Dermis blood vessel endothelial cell (primary cell): ENCODE data around the gene TACC3. TPM values are rescaled to one million over a fixed set of nuclear protein-coding genes. Genes with fewer than 3 reads are reported as not detected.
"Not testable (repeated sequence)": the region's sequence is repeated elsewhere in the genome, so short reads cannot be mapped to it uniquely, and the experiment has no call there.

Source experiments
- DNase-seq: peaks from one replicate; pipeline ENCODE4 v3.0.0; 2010
- total RNA-seq: library from RNA; depleted of rRNA; stranded (reverse); fragments of >200 nt; gene quantifications from 2 replicates; pipeline ENCODE4 v1.2.3, GENCODE V29; 2014

Gene TACC3
- total RNA-seq = 13.4 and 34.2 TPM in 2 replicates

- peak; percentile 92 for DNase-seq
Observed at GRCh38 chr4:1721003-1721665, at the start of gene TACC3, which contains the start of gene TMEM129. Gene TACC3, plus strand, starts transcription at chr4:1721521. Its CDS starts 1,901 bp downstream, at chr4:1723422. Gene TMEM129, minus strand, starts transcription at chr4:1721323. Its CDS starts 486 bp downstream, at chr4:1720837.

GRCh38 chr4:1673671-1674070 lies 47.6 kb upstream of the TACC3 start:
- DNase-seq = peak; percentile 9

GRCh38 chr4:1674682-1675081 lies 46.6 kb upstream of the TACC3 start:
- DNase-seq = no peak

GRCh38 chr4:1675136-1675801 lies 46.1 kb upstream of the TACC3 start:
- DNase-seq = no peak

- no peak for DNase-seq
Observed at GRCh38 chr4:1675802-1676137, 45.6 kb upstream of the TACC3 start.

- DNase-seq = no peak
Observed at GRCh38 chr4:1676605-1677525, 44.5 kb upstream of the TACC3 start.

GRCh38 chr4:1678244-1678643 lies 43.1 kb upstream of the TACC3 start:
- DNase-seq = no peak

- DNase-seq = no peak
Observed at GRCh38 chr4:1682860-1683259, 38.5 kb upstream of the TACC3 start.

- peak; percentile 49 for DNase-seq
Observed at GRCh38 chr4:1683261-1683735, 38.0 kb upstream of the TACC3 start.

- DNase-seq = peak; percentile 90
Observed at GRCh38 chr4:1683736-1684505, 37.4 kb upstream of the TACC3 start, which contains the start of gene FAM53A. Gene FAM53A, minus strand, starts transcription at chr4:1684313. Its CDS starts 15,572 bp downstream, at chr4:1668741.

- no peak for DNase-seq
Observed at GRCh38 chr4:1684506-1685234, 36.7 kb upstream of the TACC3 start.

- no peak for DNase-seq
Observed at GRCh38 chr4:1685235-1686150, 35.8 kb upstream of the TACC3 start.

GRCh38 chr4:1686440-1687036 lies 34.8 kb upstream of the TACC3 start:
- DNase-seq = no peak

GRCh38 chr4:1690698-1691097 lies 30.6 kb upstream of the TACC3 start:
- DNase-seq = no peak

- no peak for DNase-seq
Observed at GRCh38 chr4:1691737-1692373, 29.5 kb upstream of the TACC3 start.

- peak; percentile 90 for DNase-seq
Observed at GRCh38 chr4:1693131-1693896, 28.0 kb upstream of the TACC3 start.

GRCh38 chr4:1695913-1696312 lies 25.4 kb upstream of the TACC3 start:
- DNase-seq = no peak

- not testable (repeated sequence) for DNase-seq
Observed at GRCh38 chr4:1701671-1702070, 19.6 kb upstream of the TACC3 start.

- DNase-seq = no peak
Observed at GRCh38 chr4:1703867-1704266, 17.5 kb upstream of the TACC3 start.
